SU-DHL-6 (cell line): ENCODE data around the gene KRT37.

Source experiments
- H2AFZ ChIP-seq: fragments of 200-600 bp; sonication (generic); 2 replicates; pipeline ENCODE4 v1.6.1; 2014; ENCODE audit warnings: low read depth, mild to moderate bottlenecking, moderate library complexity, mixed read lengths, antibody characterized with exemption, low read length; ENCODE audit not compliant: severe bottlenecking
- H3F3A ChIP-seq: fragments of 200-600 bp; shearing (Covaris generic); 2 replicates; pipeline ENCODE4 v1.6.0; 2016; ENCODE audit warnings: antibody characterized with exemption, mild to moderate bottlenecking; ENCODE audit not compliant: insufficient read depth
- H3K27ac ChIP-seq: fragments of 200-600 bp; sonication (generic); 2 replicates; pipeline ENCODE4 v1.5.1; 2016; ENCODE audit warnings: low read depth, mild to moderate bottlenecking, low read length, moderate library complexity, mixed read lengths
- H3K27me3 ChIP-seq: fragments of 200-600 bp; sonication (generic), shearing (Covaris generic); 2 replicates; pipeline ENCODE4 v1.6.0; 2014; ENCODE audit warnings: mild to moderate bottlenecking, low read length
- H3K36me3 ChIP-seq: fragments of 200-600 bp; sonication (generic); 2 replicates; pipeline ENCODE4 v1.6.1; 2014; ENCODE audit warnings: mild to moderate bottlenecking, low read length, mixed read lengths
- H3K4me2 ChIP-seq: fragments of 300-600, 200-600 bp; shearing (Covaris generic), sonication (generic); 2 replicates; pipeline ENCODE4 v1.6.0; 2014; ENCODE audit warnings: low read length, low read depth, mild to moderate bottlenecking; ENCODE audit not compliant: poor library complexity, severe bottlenecking
- H3K4me3 ChIP-seq: fragments of 200-600 bp; sonication (generic); 2 replicates; pipeline ENCODE4 v1.5.1; 2014; ENCODE audit warnings: antibody characterized with exemption, low read length, mild to moderate bottlenecking, mixed read lengths; ENCODE audit not compliant: insufficient read depth, poor library complexity, severe bottlenecking
- H3K79me2 ChIP-seq: fragments of 200-600 bp; sonication (generic); 2 replicates; pipeline ENCODE4 v1.6.1; 2014; ENCODE audit warnings: mild to moderate bottlenecking, low read length, moderate library complexity; ENCODE audit not compliant: insufficient read depth
- H3K9ac ChIP-seq: fragments of 200-600 bp; sonication (generic); 2 replicates; pipeline ENCODE4 v1.7.0; 2014; ENCODE audit warnings: mild to moderate bottlenecking, low read length
- H3K9me2 ChIP-seq: fragments of 200-600 bp; sonication (generic); replicated peaks from 2 replicates; pipeline ENCODE4 v1.6.1; 2014; ENCODE audit warnings: low read length; ENCODE audit not compliant: insufficient read depth
- H3K9me3 ChIP-seq: fragments of 200-600 bp; sonication (generic); 2 replicates; pipeline ENCODE4 v1.6.1; 2014; ENCODE audit warnings: low read length, mixed read lengths; ENCODE audit not compliant: insufficient read depth
- H4K20me1 ChIP-seq: fragments of 200-600 bp; sonication (generic); 2 replicates; pipeline ENCODE4 v1.6.1; 2014; ENCODE audit warnings: low read depth, mild to moderate bottlenecking, antibody characterized with exemption, low read length, moderate library complexity, mixed read lengths
- EZH2phosphoT487 ChIP-seq: fragments of 200-600 bp; sonication (generic), shearing (Covaris generic); conservative IDR thresholded peaks from 2 replicates; pipeline ENCODE4 v1.6.1; 2018; ENCODE audit warnings: mild to moderate bottlenecking, antibody characterized with exemption, low read length, moderate library complexity, mixed read lengths
- TF ChIP-seq, protein P1 (sequence below): fragments of 200-600 bp; sonication (generic); IDR thresholded peaks from one replicate; pipeline ENCODE4 v1.5.1; 2017; ENCODE audit warnings: antibody characterized with exemption, mild to moderate bottlenecking, low read length, moderate library complexity; ENCODE audit not compliant: insufficient read depth, poor library complexity, severe bottlenecking

The KRT37 gene

DNA sequence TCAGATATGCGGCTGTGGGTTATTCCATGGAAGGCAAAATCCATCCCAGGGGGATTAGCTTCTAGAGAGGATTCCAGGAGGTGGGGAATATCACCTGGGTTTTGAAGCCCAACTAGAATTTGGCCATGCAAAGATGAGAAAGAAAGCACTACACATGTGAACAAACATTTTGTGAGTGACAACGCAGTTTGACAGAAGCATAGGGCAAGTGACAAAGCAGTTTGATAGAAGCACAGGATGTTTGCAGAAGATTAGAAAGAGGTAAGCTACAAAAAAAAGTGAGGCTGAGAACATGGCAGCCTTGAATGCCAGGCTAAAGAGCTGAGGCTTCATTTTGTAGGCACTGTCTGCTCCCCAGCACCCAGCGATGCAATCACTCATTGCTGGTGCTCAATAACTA is 28.7 kb upstream of the KRT37 start:
- H3K27ac ChIP-seq, result no peak overlapping the region
- no peak overlapping the region for H3K9ac ChIP-seq
- no peak overlapping the region for H3K4me3 ChIP-seq
- H3K27me3 ChIP-seq, result no peaks in the 10 kb centered on the region
- H3K36me3 ChIP-seq, result no peaks in the 10 kb centered on the region
- no peak for TF ChIP-seq EZH2phosphoT487
- no peak overlapping the region for H3K4me2 ChIP-seq
- H3K9me2 ChIP-seq, result no peaks in the 10 kb centered on the region
- H2AFZ ChIP-seq, result no peak overlapping the region
- H4K20me1 ChIP-seq, result no peaks in the 10 kb centered on the region
- H3F3A ChIP-seq, result no peaks in the 10 kb centered on the region
- H3K9me3 ChIP-seq, result no peaks in the 10 kb centered on the region
- H3K79me2 ChIP-seq, result no peaks in the 10 kb centered on the region

DNA sequence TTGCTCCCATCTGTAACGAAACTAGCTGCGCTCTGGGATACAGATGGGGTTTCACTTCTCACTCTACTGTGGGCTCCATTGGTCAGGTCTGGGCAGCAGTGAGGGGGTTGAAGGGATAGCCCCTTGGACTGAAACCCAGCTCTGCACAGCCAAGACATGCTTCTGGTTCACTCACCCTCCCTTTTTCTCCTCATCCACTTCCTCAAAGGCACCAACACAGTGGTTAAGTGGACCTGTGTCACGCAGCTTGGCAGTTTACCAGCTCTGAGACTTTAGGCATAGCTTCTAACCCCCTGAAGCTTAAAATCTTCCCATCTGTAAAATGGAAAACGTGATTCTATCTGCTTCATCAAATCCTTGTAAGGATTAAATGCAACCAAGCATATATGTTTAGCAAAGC is 27.9 kb upstream of the KRT37 start:
- Histone ChIP-seq H3K4me2 (no peak overlapping the region), H3K79me2 (no peaks in the 10 kb centered on the region), H3K27me3 (no peaks in the 10 kb centered on the region)

DNA sequence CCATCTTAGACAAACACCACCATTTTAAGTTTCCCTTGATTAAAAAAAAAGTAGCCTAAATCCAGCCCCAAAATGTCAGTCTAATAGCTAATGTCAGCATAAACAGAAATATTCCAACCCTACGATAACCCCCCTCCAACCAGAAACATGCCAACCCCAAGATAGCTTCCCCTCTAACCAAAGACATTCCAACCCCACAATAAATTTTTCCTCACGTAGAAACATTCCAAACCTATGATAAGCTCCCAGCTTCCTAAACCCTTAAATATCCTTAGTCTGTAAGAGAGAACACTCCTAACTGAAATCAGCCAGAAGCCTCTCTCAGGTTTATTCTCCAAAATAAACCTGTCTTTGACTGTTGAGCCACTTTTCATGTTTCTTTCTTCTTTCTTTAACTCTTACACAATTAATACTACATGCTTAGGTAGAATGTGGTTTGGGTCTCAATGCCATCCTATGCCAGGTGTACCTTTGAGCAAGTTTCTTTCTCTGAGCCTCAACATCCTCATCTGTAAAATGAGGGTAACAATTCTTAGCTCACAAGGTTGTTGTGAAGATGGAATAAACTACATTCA is 26.9 kb upstream of the KRT37 start:
- Histone ChIP-seq H4K20me1 (no peaks in the 10 kb centered on the region), H3K4me2 (no peak overlapping the region), H3K4me3 (no peak overlapping the region), H3K27ac (no peak overlapping the region), H3K79me2 (no peaks in the 10 kb centered on the region), H3K9me2 (no peaks in the 10 kb centered on the region), H3K9me3 (no peaks in the 10 kb centered on the region), H3K27me3 (no peaks in the 10 kb centered on the region), H3K36me3 (no peaks in the 10 kb centered on the region), H3K9ac (no peak overlapping the region), H3F3A (no peaks in the 10 kb centered on the region), H2AFZ (no peak overlapping the region)
- TF ChIP-seq, protein P1, sequence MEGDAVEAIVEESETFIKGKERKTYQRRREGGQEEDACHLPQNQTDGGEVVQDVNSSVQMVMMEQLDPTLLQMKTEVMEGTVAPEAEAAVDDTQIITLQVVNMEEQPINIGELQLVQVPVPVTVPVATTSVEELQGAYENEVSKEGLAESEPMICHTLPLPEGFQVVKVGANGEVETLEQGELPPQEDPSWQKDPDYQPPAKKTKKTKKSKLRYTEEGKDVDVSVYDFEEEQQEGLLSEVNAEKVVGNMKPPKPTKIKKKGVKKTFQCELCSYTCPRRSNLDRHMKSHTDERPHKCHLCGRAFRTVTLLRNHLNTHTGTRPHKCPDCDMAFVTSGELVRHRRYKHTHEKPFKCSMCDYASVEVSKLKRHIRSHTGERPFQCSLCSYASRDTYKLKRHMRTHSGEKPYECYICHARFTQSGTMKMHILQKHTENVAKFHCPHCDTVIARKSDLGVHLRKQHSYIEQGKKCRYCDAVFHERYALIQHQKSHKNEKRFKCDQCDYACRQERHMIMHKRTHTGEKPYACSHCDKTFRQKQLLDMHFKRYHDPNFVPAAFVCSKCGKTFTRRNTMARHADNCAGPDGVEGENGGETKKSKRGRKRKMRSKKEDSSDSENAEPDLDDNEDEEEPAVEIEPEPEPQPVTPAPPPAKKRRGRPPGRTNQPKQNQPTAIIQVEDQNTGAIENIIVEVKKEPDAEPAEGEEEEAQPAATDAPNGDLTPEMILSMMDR, result no peak
- no peak for TF ChIP-seq EZH2phosphoT487

More for the DNA sequence above, 27.9 kb upstream of the KRT37 start:
- Histone ChIP-seq H3K9me2 (no peaks in the 10 kb centered on the region), H3K9ac (no peak overlapping the region), H3K4me3 (no peak overlapping the region), H4K20me1 (no peaks in the 10 kb centered on the region), H3K36me3 (no peaks in the 10 kb centered on the region), H3K9me3 (no peaks in the 10 kb centered on the region), H2AFZ (no peak overlapping the region), H3K27ac (no peak overlapping the region), H3F3A (no peaks in the 10 kb centered on the region)
- TF ChIP-seq EZH2phosphoT487, result no peak
- TF ChIP-seq, protein P1, result no peak

DNA sequence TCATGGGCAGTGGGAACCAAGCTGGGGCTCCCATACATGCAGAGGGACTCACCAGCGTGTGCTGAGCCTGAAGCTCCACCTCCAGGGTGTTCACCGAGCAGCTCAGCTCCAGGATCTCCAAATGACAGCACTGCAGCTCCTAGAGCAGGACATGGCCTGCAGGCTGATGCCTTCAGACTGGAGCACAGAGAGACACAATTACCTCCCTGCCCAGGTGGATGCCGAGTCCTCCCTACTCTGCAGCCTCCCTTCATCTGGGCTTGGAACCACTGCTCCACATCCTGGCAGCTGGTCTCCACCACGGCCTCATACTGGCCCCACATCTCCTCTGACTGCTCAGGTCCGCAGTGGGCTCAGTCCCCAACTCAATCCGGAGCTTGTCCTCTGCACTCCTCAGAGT is 24.6 kb upstream of the KRT37 start:
- TF ChIP-seq, protein P1, result no peak
- no peak for TF ChIP-seq EZH2phosphoT487
- Histone ChIP-seq H3F3A (no peaks in the 10 kb centered on the region), H3K27ac (no peak overlapping the region), H3K79me2 (no peaks in the 10 kb centered on the region), H3K27me3 (no peaks in the 10 kb centered on the region), H3K9me2 (no peaks in the 10 kb centered on the region), H3K9me3 (no peaks in the 10 kb centered on the region), H3K4me2 (no peak overlapping the region), H3K36me3 (no peaks in the 10 kb centered on the region), H4K20me1 (no peaks in the 10 kb centered on the region), H3K9ac (no peak overlapping the region), H3K4me3 (no peak overlapping the region), H2AFZ (no peak overlapping the region)
